Endothelial cell of umbilical vein (primary cell): Measurements from ENCODE around the gene IL4I1. TPM values are rescaled to one million over a fixed set of nuclear protein-coding genes. Genes with fewer than 3 reads are reported as not detected.

Source experiments
- BruUV-seq: library from RNA; stranded (reverse); fragments of 400-500 nt; replicated peaks from 2 replicates; lab custom pipeline; 2021; lab: Mats Ljungman, UMichigan
- CTCF ChIA-PET: fragments of 300-600, 350-600 bp; sonication (Branson Sonifier 250); formaldehyde crosslinking; loops from one replicate; lab custom pipeline; 2021; ENCODE audit warnings: antibody characterized with exemption, inconsistent platforms; lab: Charles Lee
- POLR2A ChIA-PET: fragments of 300-600, 350-600 bp; sonication (Branson Sonifier 250); formaldehyde crosslinking; loops from one replicate; lab custom pipeline; 2021; ENCODE audit warnings: antibody characterized with exemption, inconsistent platforms; lab: Charles Lee
- DNase-seq: peaks from one replicate; pipeline ENCODE4 v3.0.0-alpha.2; 2011; ENCODE audit warnings: low read depth, low spot score
- FAIRE-seq: peaks from 2 replicates; lab custom pipeline; 2011; peaks lifted over from hg19 to GRCh38; lab: Jason Lieb, UNC
- H2AFZ ChIP-seq: 2 replicates; pipeline ENCODE4 v1.6.0; 2012; ENCODE audit warnings: low read depth, low read length, control low read depth, inconsistent platforms
- H3K27ac ChIP-seq: 2 replicates; pipeline ENCODE4 v1.5.1; 2011; ENCODE audit warnings: low read depth, mild to moderate bottlenecking, control low read depth, low read length, moderate library complexity; ENCODE audit not compliant: insufficient read depth
- H3K27me3 ChIP-seq, 2 experiments: 2 replicates each; pipeline versions ENCODE4 v1.6.0 to v1.6.1; 2011; ENCODE audit warnings: low read length in 2 of 2, mixed read lengths in 1 of 2; ENCODE audit not compliant: control insufficient read depth in 2 of 2, insufficient read depth in 2 of 2
- H3K36me3 ChIP-seq, 2 experiments: 2 replicates in 1 of 2; 3 replicates in 1 of 2; pipeline ENCODE4 v1.5.1; 2011; ENCODE audit warnings: low read length in 2 of 2, mild to moderate bottlenecking in 1 of 2, moderate library complexity in 1 of 2; ENCODE audit not compliant: control insufficient read depth in 2 of 2, insufficient read depth in 2 of 2; ENCODE audit errors: extremely low read depth in 1 of 2
- H3K4me1 ChIP-seq: 3 replicates; pipeline ENCODE4 v1.5.1; 2011; ENCODE audit warnings: mild to moderate bottlenecking, low read length; ENCODE audit not compliant: control insufficient read depth, insufficient read depth; ENCODE audit errors: extremely low read depth
- H3K4me2 ChIP-seq: 2 replicates; pipeline ENCODE4 v1.6.1; 2011; ENCODE audit warnings: low read length, control low read depth, mixed read lengths; ENCODE audit not compliant: insufficient read depth
- H3K4me3 ChIP-seq, 3 experiments: fragments of 200-600 bp in 1 of 3; sonication (generic), shearing (Covaris generic) in 1 of 3; replicated peaks in 1 of 3; 2 replicates each; pipeline ENCODE4 v1.5.1; 2011 to 2016; ENCODE audit warnings: control low read depth in 3 of 3, low read length in 3 of 3, mild to moderate bottlenecking in 2 of 3, inconsistent platforms in 1 of 3, low read depth in 1 of 3, moderate library complexity in 1 of 3; ENCODE audit not compliant: insufficient read depth in 1 of 3
- H3K79me2 ChIP-seq: 2 replicates; pipeline ENCODE4 v1.6.0; 2012; ENCODE audit warnings: low read length, inconsistent platforms; ENCODE audit not compliant: control insufficient read depth, insufficient read depth
- H3K9ac ChIP-seq: replicated peaks from 2 replicates; pipeline ENCODE3; 2011; ENCODE audit warnings: low read length, control low read depth; ENCODE audit not compliant: insufficient read depth; ENCODE audit errors: extremely low read depth
- H3K9me1 ChIP-seq: replicated peaks from 3 replicates; pipeline ENCODE4 v1.6.0; 2011; ENCODE audit warnings: mild to moderate bottlenecking, low read length; ENCODE audit not compliant: control insufficient read depth, insufficient read depth; ENCODE audit errors: extremely low read depth
- H3K9me3 ChIP-seq: replicated peaks from 2 replicates; pipeline ENCODE4 v1.5.1; 2012; ENCODE audit warnings: low read length, inconsistent platforms; ENCODE audit not compliant: control insufficient read depth, insufficient read depth
- H4K20me1 ChIP-seq: replicated peaks from 2 replicates; pipeline ENCODE3; 2011; ENCODE audit warnings: mild to moderate bottlenecking, low read length; ENCODE audit not compliant: control insufficient read depth, insufficient read depth; ENCODE audit errors: extremely low read depth
- FOS ChIP-seq: IDR thresholded peaks from 2 replicates; pipeline ENCODE4 v1.6.1; 2011; ENCODE audit warnings: mild to moderate bottlenecking, low read length, moderate library complexity, borderline replicate concordance; ENCODE audit not compliant: insufficient read depth
- GATA2 ChIP-seq: IDR thresholded peaks from 2 replicates; pipeline ENCODE4 v1.7.0; 2011; ENCODE audit warnings: low read depth, mild to moderate bottlenecking, moderate library complexity, mixed read lengths, low read length; ENCODE audit not compliant: insufficient read length, insufficient read depth
- POLR2AphosphoS5 ChIP-seq: IDR thresholded peaks from 2 replicates; pipeline ENCODE4 v1.6.1; 2012; ENCODE audit warnings: low read depth, mild to moderate bottlenecking, control low read depth, low read length, moderate library complexity; ENCODE audit not compliant: insufficient read depth
- dilution Hi-C: fragments of 300-500 bp; cut with MboI; formaldehyde crosslinking; loops from one replicate; pipeline ENCODE4 v1.15.0; 2019; ENCODE audit warnings: low sequenced_read_pairs; ENCODE audit not compliant: extremely low pct_ligation_motif_present
- intact Hi-C: fragments of 100-400 bp; cut with micrococcal nuclease; formaldehyde crosslinking; loops from one replicate; pipeline ENCODE4 v1.10.0; 2022
- microRNA-seq: library from miRNA; unstranded; fragments of <30 nt; microRNA quantifications from one replicate; pipeline ENCODE4 v1.2.0, GENCODE V29; 2021; ENCODE audit warnings: borderline number of aligned reads, borderline replicate concordance
- polyA plus RNA-seq, 4 experiments: library from polyadenylated mRNA; depleted of rRNA in 3 of 4; stranded (reverse) in 3 of 4; unstranded in 1 of 4; fragments of >200 nt; gene quantifications; 2 replicates each; pipeline versions ENCODE4 v1.2.1 to v1.2.3, GENCODE V29; 2011 to 2012; ENCODE audit warnings: missing spikeins in 1 of 4
- small RNA-seq: library from RNA; depleted of rRNA; stranded (forward); fragments of <200 nt; gene quantifications from one replicate; pipeline ENCODE3, GENCODE V24; 2012; ENCODE audit warnings: low replicate concordance, low read depth; ENCODE audit not compliant: insufficient read depth, insufficient read length
- total RNA-seq: library from RNA; stranded (reverse); gene quantifications from 2 replicates; pipeline ENCODE4 v1.2.3, GENCODE V29; 2021

IL4I1 gene
- total and polyA plus RNA-seq, 2 donors (not counting 3 experiments of a cell fraction or from before 2014, with no cell fraction given) = 5.0 to 5.6 TPM

DNA sequence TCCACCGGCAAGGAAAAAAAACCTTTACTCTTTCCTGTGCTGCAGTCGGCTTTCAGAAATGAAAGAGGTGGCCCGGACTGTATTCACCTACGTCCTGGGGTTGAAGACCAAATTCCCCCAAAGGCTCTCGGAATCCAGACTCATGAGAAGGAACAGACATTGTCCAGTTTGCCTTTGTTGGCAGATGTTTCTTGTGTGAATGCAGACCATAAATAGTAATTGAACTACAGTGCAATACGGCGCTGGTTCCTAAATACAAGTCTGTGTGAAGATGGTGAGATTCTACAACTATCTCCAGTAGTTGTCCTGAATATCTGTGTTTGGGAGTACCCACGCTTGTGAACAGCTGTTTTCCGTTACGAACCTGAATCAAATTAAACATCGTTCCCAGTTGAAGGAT lies 57.0 kb downstream of the IL4I1 start:
- intact Hi-C loops = no loop called here
- no peaks in the 10 kb centered on the region for H3K79me2 ChIP-seq
- no peak overlapping the region for H3K9ac ChIP-seq
- POLR2A ChIA-PET = no interaction called here
- DNase-seq (no peak), FAIRE-seq (no peak)
- H3K4me1 ChIP-seq = no peaks in the 10 kb centered on the region
- no peaks in the 10 kb centered on the region for H3K9me3 ChIP-seq
- no peaks in the 10 kb centered on the region for H3K9me1 ChIP-seq
- TF ChIP-seq FOS = no peak
- no peak for TF ChIP-seq POLR2AphosphoS5
- no peak for TF ChIP-seq GATA2
- no peaks in the 10 kb centered on the region for H4K20me1 ChIP-seq
- no peak overlapping the region for H3K27ac ChIP-seq
- H3K4me3 ChIP-seq = no peak overlapping the region
- CTCF ChIA-PET = no interaction called here
- no peak overlapping the region for H2AFZ ChIP-seq
- BruUV-seq = no TSS peak
- no peaks in the 10 kb centered on the region for H3K27me3 ChIP-seq
- dilution Hi-C loops = no loop called here
- H3K36me3 ChIP-seq = peaks cover 2 to 32% of the 10 kb centered on the region in 2 experiments
- H3K4me2 ChIP-seq = no peak overlapping the region

Small RNA genes within 50 kb of the gene (microRNA-seq; reads per million reads assigned to microRNA genes)
- gene MIR4749 = 2.3 reads per million
- not detected for gene MIR4750

Small RNA genes within 50 kb of the gene (small RNA-seq; reads per million reads assigned to genes)
- gene MIR4749 = not detected

Other genes with a start within 250 kb of the IL4I1 start
- 73.5 and 79.1 TPM in 2 replicates for gene IRF3, start 231.0 kb downstream of the IL4I1 start, total RNA-seq
- 64.8 and 92.1 TPM in 2 replicates for gene IRF3, start 231.0 kb downstream of the IL4I1 start, polyA plus RNA-seq
- 52.4 and 58.5 TPM in 2 replicates for gene BCL2L12, start 231.0 kb downstream of the IL4I1 start, total RNA-seq
- 49.8 and 62.2 TPM in 2 replicates for gene BCL2L12, start 231.0 kb downstream of the IL4I1 start, polyA plus RNA-seq
- gene PRMT1, start 219.6 kb downstream of the IL4I1 start, total RNA-seq = 234 and 242 TPM in 2 replicates
- gene PRMT1, start 219.6 kb downstream of the IL4I1 start, polyA plus RNA-seq = 542 and 599 TPM in 2 replicates
- 3.3 and 4.4 TPM in 2 replicates for gene ADM5, start 207.3 kb downstream of the IL4I1 start, total RNA-seq
- gene ADM5, start 207.3 kb downstream of the IL4I1 start, polyA plus RNA-seq = 3.3 and 4.5 TPM in 2 replicates
- 24.7 and 45.7 TPM in 2 replicates for gene CPT1C, start 205.8 kb downstream of the IL4I1 start, total RNA-seq
- 80.8 and 88.3 TPM in 2 replicates for gene CPT1C, start 205.8 kb downstream of the IL4I1 start, polyA plus RNA-seq
- not detected in 2 replicates for gene TSKS, start 133.6 kb downstream of the IL4I1 start, total RNA-seq
- gene TSKS, start 133.6 kb downstream of the IL4I1 start, polyA plus RNA-seq = 0.03 TPM in 1 of 2 replicates, not detected in the other
- 108 TPM in 2 replicates for gene AP2A1, start 129.9 kb downstream of the IL4I1 start, total RNA-seq
- gene AP2A1, start 129.9 kb downstream of the IL4I1 start, polyA plus RNA-seq = 113 and 114 TPM in 2 replicates
- gene FUZ, start 83.6 kb downstream of the IL4I1 start, total RNA-seq = 14.0 and 15.3 TPM in 2 replicates
- 12.3 and 14.5 TPM in 2 replicates for gene FUZ, start 83.6 kb downstream of the IL4I1 start, polyA plus RNA-seq
- 55.8 and 62.9 TPM in 2 replicates for gene MED25, start 78.6 kb downstream of the IL4I1 start, total RNA-seq
- gene MED25, start 78.6 kb downstream of the IL4I1 start, polyA plus RNA-seq = 28.3 and 31.7 TPM in 2 replicates
- gene PTOV1, start 45.7 kb downstream of the IL4I1 start, total RNA-seq = 184 and 187 TPM in 2 replicates
- gene PTOV1, start 45.7 kb downstream of the IL4I1 start, polyA plus RNA-seq = 116 and 125 TPM in 2 replicates
- gene PNKP, start 29.3 kb downstream of the IL4I1 start, total RNA-seq = 112 and 114 TPM in 2 replicates
- gene PNKP, start 29.3 kb downstream of the IL4I1 start, polyA plus RNA-seq = 39.4 and 48.4 TPM in 2 replicates
- gene AKT1S1, start 19.5 kb downstream of the IL4I1 start, total RNA-seq = 61.9 and 64.2 TPM in 2 replicates
- 68.3 and 76.8 TPM in 2 replicates for gene AKT1S1, start 19.5 kb downstream of the IL4I1 start, polyA plus RNA-seq
- 36.1 and 39.3 TPM in 2 replicates for gene TBC1D17, start 19.2 kb downstream of the IL4I1 start, total RNA-seq
- gene TBC1D17, start 19.2 kb downstream of the IL4I1 start, polyA plus RNA-seq = 34.2 and 37.4 TPM in 2 replicates
- gene ATF5, start 32.3 kb upstream of the IL4I1 start, total RNA-seq = 38.0 and 46.0 TPM in 2 replicates
- 23.2 and 30.4 TPM in 2 replicates for gene ATF5, start 32.3 kb upstream of the IL4I1 start, polyA plus RNA-seq
- gene NUP62, start 32.6 kb upstream of the IL4I1 start, total RNA-seq = 83.2 and 93.7 TPM in 2 replicates
- gene NUP62, start 32.6 kb upstream of the IL4I1 start, polyA plus RNA-seq = 28.8 and 32.0 TPM in 2 replicates
- not detected in 2 replicates for gene SIGLEC11, start 64.3 kb upstream of the IL4I1 start, total RNA-seq
- not detected in 2 replicates for gene SIGLEC11, start 64.3 kb upstream of the IL4I1 start, polyA plus RNA-seq
- gene VRK3, start 128.5 kb upstream of the IL4I1 start, total RNA-seq = 36.0 and 37.4 TPM in 2 replicates
- gene VRK3, start 128.5 kb upstream of the IL4I1 start, polyA plus RNA-seq = 14.6 and 20.4 TPM in 2 replicates
- 8.1 and 8.7 TPM in 2 replicates for gene ZNF473, start 129.1 kb upstream of the IL4I1 start, total RNA-seq
- gene ZNF473, start 129.1 kb upstream of the IL4I1 start, polyA plus RNA-seq = 3.0 and 3.8 TPM in 2 replicates